ENCODE results near the gene GNPNAT1.

GNPNAT1 gene

DNA sequence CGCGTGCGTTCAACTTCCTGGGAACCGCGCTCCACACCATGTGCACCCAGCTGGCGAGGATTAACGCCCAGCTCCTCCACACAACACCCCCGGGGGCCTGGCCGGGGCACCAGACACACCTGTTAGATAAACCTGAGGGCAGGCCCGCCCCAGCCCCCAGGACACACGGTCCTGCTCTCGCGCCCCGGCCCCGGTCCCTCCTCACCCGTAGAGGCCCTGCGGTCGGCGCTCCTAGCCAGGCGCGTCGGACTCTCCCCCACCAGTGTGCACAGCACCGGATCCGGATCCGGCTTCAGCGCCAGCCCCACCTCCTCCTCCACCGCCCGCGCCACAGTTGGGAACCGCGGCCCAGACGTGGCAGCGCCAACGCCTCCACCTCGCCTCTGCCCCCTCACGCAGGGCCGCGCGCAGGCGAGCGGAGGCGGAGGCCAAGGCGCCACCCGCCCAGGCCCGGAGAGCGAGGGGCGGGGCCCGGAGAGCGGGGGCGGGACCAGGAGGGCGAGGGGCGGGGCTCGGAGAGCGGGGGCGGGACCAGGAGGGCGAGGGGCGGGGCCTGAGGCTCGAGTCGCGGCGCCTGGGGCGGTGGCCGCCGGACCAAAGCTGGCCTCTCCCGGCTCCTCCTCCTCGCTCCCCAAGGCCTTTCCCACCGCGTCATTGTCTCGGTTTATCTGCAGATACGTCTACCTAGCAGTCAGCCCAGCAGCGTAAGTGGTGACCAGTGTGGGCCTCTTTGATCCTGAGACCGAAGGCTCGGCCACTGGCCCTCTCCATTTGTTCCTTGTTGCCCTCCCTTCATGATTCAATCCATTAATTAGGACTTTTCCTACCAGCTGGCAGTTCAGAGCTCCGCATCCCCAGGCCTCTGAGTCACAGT lies at the start of gene GNPNAT1:
GNPNAT1 (minus strand) TSS at position 385 of the 874 bp plus-strand sequence. CDS start 6,957 bp downstream, outside the sequence.
- peak; percentile 74 for DNase-seq

GRCh38 chr14:52840877-52841276 lies 49.5 kb upstream of the GNPNAT1 start:
- no peak for DNase-seq

GRCh38 chr14:52837451-52837850 lies 46.0 kb upstream of the GNPNAT1 start:
- DNase-seq: no peak

GRCh38 chr14:52836063-52836462 lies 44.7 kb upstream of the GNPNAT1 start:
- no peak for DNase-seq

- no peak for DNase-seq
These were observed 43.9 kb upstream of the GNPNAT1 start for GRCh38 chr14:52835122-52835903.

DNA sequence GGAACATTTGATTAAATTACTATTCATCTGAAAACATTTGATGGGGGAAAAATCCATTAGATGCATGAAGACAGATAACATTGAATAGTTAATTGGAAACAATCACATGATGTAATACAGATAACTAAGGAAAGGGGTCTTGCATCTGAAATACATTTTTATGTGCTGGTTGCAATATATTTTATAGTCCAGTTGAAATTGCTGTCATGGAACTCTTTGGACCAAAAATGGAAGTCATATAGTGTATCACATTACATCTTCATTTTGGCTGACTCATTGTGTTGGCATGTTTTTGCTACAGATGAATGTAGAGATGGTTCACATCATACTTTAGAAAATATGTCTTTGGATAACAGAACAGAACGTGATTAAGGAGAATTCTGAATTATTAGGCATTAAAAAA lies 43.0 kb upstream of the GNPNAT1 start:
- no peak for DNase-seq

DNA sequence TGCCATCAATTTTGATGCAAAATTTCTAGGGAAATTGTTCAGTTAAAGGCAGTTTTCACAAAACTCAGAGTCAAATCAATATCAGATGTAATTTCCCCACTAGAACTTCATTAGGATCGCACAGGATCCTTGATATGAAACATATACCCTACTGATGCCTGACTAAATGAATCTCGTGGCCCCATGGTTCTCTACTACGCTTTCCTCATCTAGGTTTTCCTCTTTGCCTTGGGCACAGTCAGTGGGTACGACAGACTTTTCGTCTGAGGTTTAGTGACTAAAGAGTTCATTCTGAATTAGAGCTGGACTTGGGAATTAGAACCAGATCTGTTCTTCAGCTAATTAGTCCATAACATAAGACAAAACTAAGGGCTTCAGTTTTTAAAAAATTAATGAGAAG lies 42.5 kb upstream of the GNPNAT1 start:
- DNase-seq: no peak

DNA sequence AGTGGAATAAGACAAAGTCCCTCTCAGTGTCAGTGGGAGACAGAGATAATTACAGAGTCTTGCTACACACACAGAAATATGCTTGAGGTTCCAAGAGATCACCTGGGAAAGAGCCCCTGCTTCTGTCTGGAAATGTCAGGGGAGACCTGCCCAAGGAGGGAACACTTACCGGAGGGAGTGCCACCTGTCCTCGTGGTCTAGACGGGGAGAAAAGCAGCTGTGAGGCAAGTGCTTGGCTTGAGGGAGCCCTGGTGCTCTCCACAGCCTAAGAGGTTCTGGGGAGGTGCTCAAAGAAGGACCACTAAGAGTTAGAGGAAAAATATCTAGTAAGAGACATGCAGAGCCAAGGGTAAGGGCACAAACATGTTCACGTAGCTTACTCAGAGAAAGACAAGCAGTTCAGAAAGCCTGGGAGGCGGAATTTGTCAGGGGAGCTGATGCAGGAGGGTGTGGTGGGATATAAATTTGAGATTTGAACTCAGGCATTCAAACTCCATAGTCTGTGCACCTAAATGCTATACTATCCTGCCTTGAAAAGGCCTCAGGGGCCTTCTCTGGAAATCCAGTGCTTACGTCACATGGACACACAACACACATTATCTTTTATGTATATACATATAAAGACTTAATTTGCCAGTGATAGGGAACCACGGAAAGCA lies 38.2 kb upstream of the GNPNAT1 start:
- DNase-seq: no peak

- no peak for DNase-seq
These were observed 36.0 kb upstream of the GNPNAT1 start for GRCh38 chr14:52827426-52827825.

DNA sequence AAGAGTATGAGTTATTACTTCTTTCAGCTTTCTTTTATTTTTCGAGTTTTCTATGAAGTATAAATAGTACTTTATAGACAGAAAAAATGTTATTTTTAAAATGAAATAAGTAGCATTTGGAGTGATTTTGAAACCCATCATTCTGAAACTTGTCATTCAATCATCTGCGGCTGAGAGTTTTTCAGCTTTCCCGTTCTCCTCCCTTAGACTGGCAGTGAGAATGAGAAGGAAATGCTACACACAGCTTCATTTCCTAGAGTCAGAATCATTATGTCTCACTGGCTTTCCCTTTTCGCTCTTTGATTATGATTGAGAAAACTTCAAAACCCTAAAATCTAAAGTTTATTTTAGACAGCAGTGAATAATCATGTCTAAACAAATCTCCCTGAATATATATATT lies 33.7 kb upstream of the GNPNAT1 start:
- DNase-seq: no peak

GRCh38 chr14:52824462-52824861 lies 33.1 kb upstream of the GNPNAT1 start:
- no peak for DNase-seq

DNA sequence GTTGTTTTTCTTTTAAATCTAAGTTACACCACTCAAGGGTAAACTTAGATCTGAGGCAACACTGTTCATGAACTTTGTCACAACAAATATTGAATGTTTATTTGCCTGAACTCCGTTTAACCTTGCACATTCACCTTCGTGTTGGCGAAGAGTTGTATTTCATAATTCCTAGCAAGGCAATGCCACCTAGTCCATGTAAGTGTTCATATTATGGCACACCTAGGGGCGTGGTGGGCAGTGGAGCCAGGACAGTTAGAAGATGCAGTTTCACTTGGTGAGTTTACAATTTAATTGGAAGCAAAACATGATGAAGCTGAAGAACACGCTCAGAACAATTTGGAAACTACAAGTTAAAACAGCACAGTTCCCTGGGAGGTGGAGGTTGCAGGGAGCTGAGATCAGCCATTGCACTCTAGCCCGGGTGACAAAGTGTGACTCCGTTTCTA lies 30.4 kb upstream of the GNPNAT1 start:
- DNase-seq: no peak

- no peak for DNase-seq
These were observed 16.7 kb upstream of the GNPNAT1 start for GRCh38 chr14:52808101-52808500.

DNA sequence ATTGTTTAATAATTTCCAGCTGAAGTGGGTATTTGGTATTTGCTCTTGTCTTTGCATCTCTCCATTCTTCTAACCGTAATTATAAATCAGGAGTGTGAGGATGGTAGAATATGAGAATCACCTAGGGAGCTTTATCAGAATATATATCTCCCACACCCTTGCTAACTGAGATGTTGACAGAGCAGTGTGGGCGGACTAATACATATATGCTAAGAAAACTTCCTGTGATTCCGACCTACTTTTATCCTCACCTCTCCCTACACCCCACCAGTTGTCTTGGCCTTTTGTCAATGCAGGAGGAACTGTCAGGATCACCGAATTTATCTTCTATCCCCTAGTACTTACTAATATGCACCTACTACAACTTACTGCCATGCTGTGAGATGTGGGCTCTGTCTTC lies 14.7 kb upstream of the GNPNAT1 start:
- no peak for DNase-seq

- DNase-seq: no peak
These were observed 11.2 kb upstream of the GNPNAT1 start for GRCh38 chr14:52802597-52802996.

GRCh38 chr14:52801014-52801712 lies 9.8 kb upstream of the GNPNAT1 start:
- no peak for DNase-seq

- DNase-seq: no peak
These were observed 7.4 kb upstream of the GNPNAT1 start for GRCh38 chr14:52798826-52799225.

DNA sequence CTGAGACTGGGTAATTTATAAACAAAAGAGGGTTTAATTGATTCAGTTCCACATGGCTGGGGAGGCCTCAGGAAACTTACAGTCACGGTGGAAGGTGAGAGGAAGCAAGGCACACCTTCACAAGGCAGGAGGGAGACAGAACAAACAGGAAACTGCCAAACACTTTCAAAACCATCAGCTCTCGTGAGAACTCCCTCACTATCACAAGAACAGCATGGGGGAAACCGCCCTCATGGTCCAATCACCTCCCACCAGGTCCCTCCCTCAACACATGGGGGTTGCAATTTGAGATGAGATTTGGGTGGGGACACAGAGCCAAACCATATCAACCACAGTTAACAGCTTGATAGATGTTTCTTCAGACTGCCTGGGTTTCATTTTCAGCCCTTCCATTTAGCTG lies 6.2 kb upstream of the GNPNAT1 start:
- no peak for DNase-seq

DNA sequence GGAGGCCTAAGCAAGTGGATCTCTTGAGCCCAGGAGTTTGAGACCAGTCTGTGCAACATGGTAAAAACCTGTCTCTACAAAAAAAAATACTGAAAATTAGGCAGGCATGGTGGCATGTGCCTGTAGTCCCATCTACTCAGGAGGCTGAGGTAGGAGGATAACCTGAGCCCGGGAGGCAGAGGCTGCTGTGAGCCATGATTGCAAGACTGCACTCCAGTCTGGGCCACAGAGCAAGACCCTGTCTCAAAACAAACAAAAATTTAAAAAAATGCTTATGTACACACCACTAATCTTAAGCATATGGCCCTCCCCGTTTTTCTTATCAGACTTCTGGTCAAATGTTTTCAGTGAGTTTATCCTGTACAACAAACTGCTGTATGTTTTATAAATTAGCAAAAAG lies 1.7 kb upstream of the GNPNAT1 start:
- DNase-seq: no peak

GRCh38 chr14:52792097-52792415 lies 649 bp upstream of the GNPNAT1 start:
- no peak for DNase-seq

DNA sequence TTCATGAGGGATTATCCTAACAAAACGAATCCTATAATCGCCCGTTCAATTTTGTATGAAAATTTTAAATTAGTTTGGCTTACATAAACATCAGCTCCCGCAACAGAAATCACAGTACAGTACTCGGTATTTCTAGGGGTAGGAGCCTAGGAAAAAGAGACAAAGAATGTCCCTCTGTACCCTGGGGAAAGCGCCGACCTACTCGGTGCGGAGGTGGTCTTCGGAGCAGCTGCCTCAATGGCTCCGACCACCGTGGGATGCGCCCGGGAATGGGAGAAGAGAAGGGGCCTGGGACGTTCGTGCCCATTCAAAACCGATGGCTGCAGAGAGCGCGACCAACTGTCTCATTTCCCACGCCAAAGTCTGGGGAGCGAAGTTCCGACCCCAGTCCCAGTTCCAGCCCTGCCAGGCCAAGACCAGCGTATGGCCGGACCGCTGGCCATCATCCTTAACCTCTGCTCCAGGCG lies 618 bp downstream of the GNPNAT1 start:
- DNase-seq: no peak

DNA sequence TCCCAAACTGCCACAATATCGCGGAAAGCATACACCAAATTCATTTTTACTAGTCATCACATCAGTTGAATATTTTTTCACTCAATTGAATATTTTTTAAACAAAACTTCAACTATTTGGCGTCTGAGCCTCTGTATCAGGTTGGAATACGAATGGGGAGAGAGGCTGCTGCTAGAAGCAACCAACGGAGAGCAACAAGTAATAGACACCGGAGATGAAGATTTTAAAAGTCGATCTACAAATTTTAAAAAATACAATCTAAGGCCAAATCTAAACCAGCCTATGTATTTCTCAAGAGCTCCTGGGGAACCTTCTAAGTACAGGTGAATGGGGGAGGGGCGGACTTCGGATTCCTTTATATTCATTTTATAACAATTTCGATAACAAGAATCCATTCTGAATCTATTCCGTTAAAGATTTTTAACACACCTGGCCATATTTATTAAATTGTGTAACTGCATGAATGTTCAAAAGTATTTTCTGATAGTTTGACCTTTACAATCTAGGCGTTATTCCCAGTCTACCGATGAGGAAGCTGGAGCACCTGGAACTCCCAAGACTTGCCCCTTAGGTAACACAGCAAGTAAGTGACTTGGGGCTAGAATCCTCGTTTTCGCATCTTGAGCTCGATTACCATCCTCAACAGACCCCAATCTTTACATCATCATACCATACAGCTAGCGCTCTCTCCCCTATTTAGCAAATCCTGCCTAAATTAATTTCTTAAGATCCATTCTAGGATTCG lies 1.2 kb downstream of the GNPNAT1 start:
- DNase-seq: peak; percentile 30
